ENCODE measurements around the gene DNAH7. TPM values are rescaled to one million over a fixed set of nuclear protein-coding genes. Genes with fewer than 3 reads are reported as not detected.

DNAH7 gene
- total RNA-seq, 1 donor from 2014 or later: 0.11 TPM

- Histone ChIP-seq H3K27ac (replicated peaks) (no peak overlapping the region), H3K4me3 (no peak overlapping the region), H3K9me3 (replicated peaks) (no peaks in the 10 kb centered on the region), H3K4me1 (no peaks in the 10 kb centered on the region), H3K27me3 (ENCODE audit: low read depth) (no peaks in the 10 kb centered on the region), H3K36me3 (no peaks in the 10 kb centered on the region)
- no peak for DNase-seq
- intact Hi-C loops (cut with micrococcal nuclease): no loop called here
- TF ChIP-seq CTCF (IDR thresholded peaks at IDR 0.05; ENCODE audit: borderline replicate concordance): no peak
Measured at GRCh38 chr2:196105951-196106350, 37.3 kb upstream of the DNAH7 start.

GRCh38 chr2:196104066-196104465, 35.4 kb upstream of the DNAH7 start:
- intact Hi-C loops (cut with micrococcal nuclease): no loop called here

GRCh38 chr2:196103626-196104025, 35.0 kb upstream of the DNAH7 start:
- Histone ChIP-seq H3K36me3 (no peaks in the 10 kb centered on the region), H3K27ac (replicated peaks) (no peak overlapping the region)

More at GRCh38 chr2:196104066-196104465, 35.4 kb upstream of the DNAH7 start:
- H3K4me3 ChIP-seq: no peak overlapping the region
- no peaks in the 10 kb centered on the region for H3K27me3 ChIP-seq (ENCODE audit: low read depth)
- DNase-seq: no peak
- no peaks in the 10 kb centered on the region for H3K9me3 ChIP-seq (replicated peaks)
- H3K36me3 ChIP-seq: no peaks in the 10 kb centered on the region
- no peaks in the 10 kb centered on the region for H3K4me1 ChIP-seq
- TF ChIP-seq CTCF (IDR thresholded peaks at IDR 0.05; ENCODE audit: borderline replicate concordance): no peak
- no peak overlapping the region for H3K27ac ChIP-seq (replicated peaks)

GRCh38 chr2:196101325-196101991, 32.8 kb upstream of the DNAH7 start:
- no peaks in the 10 kb centered on the region for H3K27me3 ChIP-seq (ENCODE audit: low read depth)
- no peak for DNase-seq
- H3K4me1 ChIP-seq: no peaks in the 10 kb centered on the region
- H3K4me3 ChIP-seq: no peak overlapping the region
- intact Hi-C loops (cut with micrococcal nuclease): no loop called here
- no peak for TF ChIP-seq CTCF (IDR thresholded peaks at IDR 0.05; ENCODE audit: borderline replicate concordance)
- H3K9me3 ChIP-seq (replicated peaks): no peaks in the 10 kb centered on the region
- H3K27ac ChIP-seq (replicated peaks): no peak overlapping the region
- H3K36me3 ChIP-seq: no peaks in the 10 kb centered on the region

More at GRCh38 chr2:196103626-196104025, 35.0 kb upstream of the DNAH7 start:
- intact Hi-C loops (cut with micrococcal nuclease): no loop called here
- no peak for DNase-seq
- no peak for TF ChIP-seq CTCF (IDR thresholded peaks at IDR 0.05; ENCODE audit: borderline replicate concordance)
- Histone ChIP-seq H3K27me3 (ENCODE audit: low read depth) (no peaks in the 10 kb centered on the region), H3K4me3 (no peak overlapping the region), H3K4me1 (no peaks in the 10 kb centered on the region), H3K9me3 (replicated peaks) (no peaks in the 10 kb centered on the region)

GRCh38 chr2:196099916-196100315, 31.3 kb upstream of the DNAH7 start:
- intact Hi-C loops (cut with micrococcal nuclease): no loop called here

More at GRCh38 chr2:196099916-196100315, 31.3 kb upstream of the DNAH7 start:
- H3K4me1 ChIP-seq: no peaks in the 10 kb centered on the region
- DNase-seq: no peak
- H3K4me3 ChIP-seq: no peak overlapping the region
- no peak overlapping the region for H3K27ac ChIP-seq (replicated peaks)
- H3K9me3 ChIP-seq (replicated peaks): no peaks in the 10 kb centered on the region
- H3K36me3 ChIP-seq: no peaks in the 10 kb centered on the region
- no peak for TF ChIP-seq CTCF (IDR thresholded peaks at IDR 0.05; ENCODE audit: borderline replicate concordance)
- no peaks in the 10 kb centered on the region for H3K27me3 ChIP-seq (ENCODE audit: low read depth)

Measured in left ventricle myocardium inferior (tissue), 1 donor.